ENCODE measurements around the gene FMR1NB. TPM values are rescaled to one million over a fixed set of nuclear protein-coding genes. Genes with fewer than 3 reads are reported as not detected.

The FMR1NB gene
- total and polyA plus RNA-seq, 2 of the 4 experiments (the other 2 are of a cell fraction): not detected

- Histone ChIP-seq H3K9me3 (ENCODE audit: control insufficient read depth, insufficient read depth, low read length) (no peaks in the 10 kb centered on the region), H2BK5ac (ENCODE audit: low read depth, low read length, poor library complexity, severe bottlenecking) (no peak overlapping the region), H4K5ac (ENCODE audit: low read depth, low read length) (no peak overlapping the region), H3K18ac (ENCODE audit: low read depth, low read length) (no peak overlapping the region), H2BK120ac (ENCODE audit: low read depth, low read length) (no peak overlapping the region), H3K27me3 (ENCODE audit: control insufficient read depth, insufficient read depth, low read length) (no peaks in the 10 kb centered on the region), H4K20me1 (ENCODE audit: insufficient read depth, low read length) (no peaks in the 10 kb centered on the region), H3K23ac (ENCODE audit: low read depth, low read length) (no peak overlapping the region), H3K36me3 (ENCODE audit: control insufficient read depth, insufficient read depth, low read length) (no peaks in the 10 kb centered on the region), H3K14ac (replicated peaks; ENCODE audit: low read depth, low read length) (no peak overlapping the region), H3K4me2 (ENCODE audit: low read depth, low read length) (no peak overlapping the region), H4K8ac (ENCODE audit: low read depth in 2 of 2, low read length in 2 of 2) (no peak overlapping the region), H2BK15ac (ENCODE audit: low read depth, low read length) (no peak overlapping the region), H2AK9ac (replicated peaks; ENCODE audit: low read depth, low read length, poor library complexity) (no peak overlapping the region), H3K4me3 (ENCODE audit: insufficient read depth, low read depth, low read length) (no peak overlapping the region), H3K56ac (ENCODE audit: extremely low read depth, insufficient read depth, low read length) (no peak overlapping the region), H4K91ac (ENCODE audit: insufficient read depth, low read depth, low read length) (no peak overlapping the region), H3K27ac (ENCODE audit: insufficient read depth, low read length) (no peak overlapping the region), H3K4me1 (ENCODE audit: control insufficient read depth, insufficient read depth, low read length) (no peaks in the 10 kb centered on the region), H2AFZ (replicated peaks; ENCODE audit: low read length, poor library complexity) (no peak overlapping the region), H3K79me1 (ENCODE audit: low read depth in 1 of 2, low read length in 2 of 2) (no peaks in the 10 kb centered on the region), H2AK5ac (ENCODE audit: low read depth, low read length) (no peak overlapping the region), H2BK20ac (ENCODE audit: low read depth, low read length) (no peak overlapping the region), H3K4ac (ENCODE audit: low read depth, low read length) (no peak overlapping the region), H3K9ac (ENCODE audit: low read depth, low read length) (no peak overlapping the region), H3K9me1 (ENCODE audit: insufficient read depth, low read length) (no peaks in the 10 kb centered on the region)
- ATAC-seq (ENCODE audit: low read depth) (no peak), DNase-seq (peak; percentile 18)
- no CpG with 5 or more reads among the region's 4 CpGs for WGBS, 2 experiments (ENCODE audit: extremely low coverage in 2 of 2, insufficient read length in 1 of 2)
- BruUV-seq (replicated peaks): no TSS peak
- TF ChIP-seq USF2 (IDR thresholded peaks at IDR 0.05; ENCODE audit: low read depth, low read length) (no peak), RAD21 (IDR thresholded peaks at IDR 0.05; ENCODE audit: low read length) (peak; percentile 62), CTCF (conservative IDR thresholded peaks at IDR 0.05; ENCODE audit: low read depth, low read length) (peak; percentile 63), SMC3 (IDR thresholded peaks at IDR 0.05; ENCODE audit: low read depth, low read length) (peak; percentile 47; the same call in 1 of the 2 replicates)
- CTCF ChIA-PET: no interaction called here
- dilution Hi-C loops (cut with HindIII; ENCODE audit: low sequenced_read_pairs, unreplicated experiment): no loop called here
- intact Hi-C loops (cut with micrococcal nuclease): loop anchor here (1.0 kb wide), 2 partner anchors 1237 to 1422 kb away; no protein-coding TSS in a partner anchor
- POLR2A ChIA-PET (ENCODE audit: unreplicated experiment): no interaction called here
- in situ Hi-C loops (cut with MboI; ENCODE audit: low sequenced_read_pairs): loop anchor here (10.0 to 25.0 kb wide), 2 partner anchors 1238 to 1425 kb away; no protein-coding TSS in a partner anchor
Observed at GRCh38 chrX:148049441-148049840, 68.3 kb downstream of the FMR1NB start.

Data from IMR-90 (cell line).